GM12864 (cell line): ENCODE measurements around the gene STIL.

Source experiments
- DNase-seq: peaks from one replicate; pipeline ENCODE4 v3.0.0-alpha.2; 2011; ENCODE audit warnings: low read depth
- H3K4me3 ChIP-seq: 2 replicates; pipeline ENCODE4 v1.5.1; 2011; ENCODE audit warnings: mild to moderate bottlenecking, low read depth, low read length, control low read depth
- TF ChIP-seq, protein P1 (sequence below): IDR thresholded peaks from 2 replicates; pipeline ENCODE4 v1.5.1; 2011; ENCODE audit warnings: low read depth, mild to moderate bottlenecking, moderate library complexity, low read length, control low read depth, inconsistent platforms; ENCODE audit errors: missing control alignments

STIL gene

DNA sequence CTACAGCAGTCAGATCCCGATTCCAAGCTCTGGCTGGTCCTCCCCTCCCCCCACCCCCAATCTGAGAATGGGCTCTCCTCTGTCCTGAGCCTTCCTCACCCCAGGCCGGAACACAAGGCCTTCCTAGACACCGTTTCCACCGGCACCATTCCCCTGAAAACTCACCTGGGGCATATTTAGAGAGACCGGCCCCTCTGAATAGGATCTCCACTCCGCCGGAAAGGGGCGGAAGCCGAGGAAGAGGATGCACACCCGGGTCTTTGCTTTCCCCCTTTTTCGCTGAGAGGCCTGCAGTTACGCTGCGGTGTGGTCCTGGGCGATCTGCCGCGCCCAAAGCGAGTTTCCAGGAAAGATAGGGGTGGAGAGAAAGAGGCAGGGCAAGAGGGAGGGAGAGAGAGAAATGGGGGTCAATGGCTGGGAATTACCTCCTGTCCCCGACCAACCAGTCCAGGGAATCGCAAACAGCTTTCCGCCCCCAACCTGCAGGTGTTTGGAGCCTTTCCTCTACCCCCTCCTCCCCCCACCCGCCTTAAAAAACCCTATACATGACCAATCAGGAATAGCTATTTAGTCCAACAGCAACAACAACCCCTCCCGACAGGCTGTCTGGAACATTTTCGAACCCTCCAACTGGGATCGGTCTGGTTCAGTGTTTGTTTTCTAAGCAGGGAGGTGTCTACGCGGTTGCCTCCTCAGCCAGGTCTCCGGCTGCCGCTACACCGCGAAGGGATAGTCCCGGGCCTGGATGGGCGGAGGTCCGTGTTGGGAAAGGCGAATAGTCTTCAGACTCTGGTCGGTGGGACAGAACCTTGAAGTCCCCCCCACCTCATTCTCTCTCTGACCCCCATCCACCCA is 84.7 kb downstream of the STIL start:
- H3K4me3 ChIP-seq = no peak overlapping the region
- no peak for DNase-seq
- TF ChIP-seq, protein P1, sequence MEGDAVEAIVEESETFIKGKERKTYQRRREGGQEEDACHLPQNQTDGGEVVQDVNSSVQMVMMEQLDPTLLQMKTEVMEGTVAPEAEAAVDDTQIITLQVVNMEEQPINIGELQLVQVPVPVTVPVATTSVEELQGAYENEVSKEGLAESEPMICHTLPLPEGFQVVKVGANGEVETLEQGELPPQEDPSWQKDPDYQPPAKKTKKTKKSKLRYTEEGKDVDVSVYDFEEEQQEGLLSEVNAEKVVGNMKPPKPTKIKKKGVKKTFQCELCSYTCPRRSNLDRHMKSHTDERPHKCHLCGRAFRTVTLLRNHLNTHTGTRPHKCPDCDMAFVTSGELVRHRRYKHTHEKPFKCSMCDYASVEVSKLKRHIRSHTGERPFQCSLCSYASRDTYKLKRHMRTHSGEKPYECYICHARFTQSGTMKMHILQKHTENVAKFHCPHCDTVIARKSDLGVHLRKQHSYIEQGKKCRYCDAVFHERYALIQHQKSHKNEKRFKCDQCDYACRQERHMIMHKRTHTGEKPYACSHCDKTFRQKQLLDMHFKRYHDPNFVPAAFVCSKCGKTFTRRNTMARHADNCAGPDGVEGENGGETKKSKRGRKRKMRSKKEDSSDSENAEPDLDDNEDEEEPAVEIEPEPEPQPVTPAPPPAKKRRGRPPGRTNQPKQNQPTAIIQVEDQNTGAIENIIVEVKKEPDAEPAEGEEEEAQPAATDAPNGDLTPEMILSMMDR = no peak

DNA sequence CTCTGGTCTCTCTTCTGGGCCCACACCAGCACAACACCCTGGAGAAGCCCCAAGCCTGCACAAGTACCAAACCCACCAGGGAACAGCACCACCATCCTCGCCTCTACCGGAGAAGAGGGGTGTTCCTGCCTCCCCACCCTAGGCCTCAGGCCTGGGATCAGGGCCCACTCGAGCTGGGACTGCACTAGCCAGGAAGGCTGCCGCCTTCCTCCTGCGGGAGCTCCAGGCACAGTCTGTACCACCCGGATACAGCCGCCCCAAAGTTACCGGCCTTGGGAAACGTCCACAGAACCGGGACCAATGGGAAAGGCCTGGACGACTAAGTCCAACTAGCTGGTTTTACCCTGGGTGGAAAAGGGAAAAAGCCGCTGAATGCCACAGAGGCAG is 85.3 kb downstream of the STIL start:
- DNase-seq = no peak
- no peak overlapping the region for H3K4me3 ChIP-seq
- TF ChIP-seq, protein P1 = no peak

DNA sequence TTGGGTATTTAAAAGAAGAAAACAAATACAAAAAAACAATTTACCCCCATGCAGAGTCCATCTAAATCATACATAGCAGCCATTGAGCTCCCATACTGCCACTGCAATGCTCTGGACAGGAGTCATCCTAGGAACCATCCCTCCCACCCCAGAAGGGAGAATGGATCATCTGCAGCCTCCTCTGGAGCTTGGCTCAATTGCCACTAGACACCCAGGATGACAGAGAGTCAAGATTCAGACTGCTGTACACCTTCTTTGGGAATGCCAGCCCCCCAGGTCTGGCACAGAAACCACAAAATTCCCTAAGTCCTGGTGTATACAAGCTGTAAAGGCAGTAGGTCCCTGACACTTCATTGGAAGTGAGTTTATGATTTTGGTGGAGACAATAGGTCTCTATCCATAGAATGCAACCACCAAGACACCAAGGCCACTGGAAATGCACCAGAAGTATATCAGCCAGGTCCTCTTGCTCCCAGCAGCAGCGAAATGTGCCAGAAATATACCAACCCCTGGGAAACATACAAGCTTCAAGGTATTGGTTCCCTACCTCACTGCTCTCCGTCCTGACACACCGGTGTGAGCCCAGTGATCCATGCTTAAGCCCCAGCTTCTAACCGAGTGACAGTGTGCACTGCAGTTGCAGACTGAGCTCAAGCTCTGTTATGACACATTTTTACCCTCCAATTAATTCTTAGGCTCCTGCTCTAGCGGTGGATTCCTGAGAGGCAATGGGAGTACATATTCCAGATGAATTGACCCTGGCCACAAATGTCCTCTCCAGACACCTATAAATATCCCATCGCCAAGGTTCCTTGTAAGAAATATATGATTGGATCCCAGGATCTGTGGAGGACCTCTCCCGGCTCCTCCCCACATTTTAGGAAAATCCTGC is 86.4 kb downstream of the STIL start:
- no peak for DNase-seq
- TF ChIP-seq, protein P1 = no peak
- no peak overlapping the region for H3K4me3 ChIP-seq

DNA sequence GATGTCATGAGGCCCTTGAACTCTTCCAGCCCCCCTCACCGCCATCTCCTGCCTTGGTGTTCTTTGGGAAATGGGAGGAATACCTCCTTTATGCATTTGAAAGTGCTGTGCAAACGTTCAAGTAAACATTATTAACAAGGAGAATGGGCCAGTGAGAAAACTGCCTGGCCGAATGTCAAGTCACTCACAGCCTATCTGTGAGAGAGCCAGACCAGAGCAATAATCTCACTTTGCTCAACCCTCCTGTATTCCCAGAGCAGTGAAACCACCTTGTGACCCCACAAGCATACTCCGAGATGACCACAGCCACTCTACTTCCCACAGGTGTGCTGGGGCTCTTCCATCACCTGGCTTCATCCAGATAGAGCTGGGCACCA is 87.1 kb downstream of the STIL start:
- no peak for DNase-seq
- no peak overlapping the region for H3K4me3 ChIP-seq
- TF ChIP-seq, protein P1 = no peak

DNA sequence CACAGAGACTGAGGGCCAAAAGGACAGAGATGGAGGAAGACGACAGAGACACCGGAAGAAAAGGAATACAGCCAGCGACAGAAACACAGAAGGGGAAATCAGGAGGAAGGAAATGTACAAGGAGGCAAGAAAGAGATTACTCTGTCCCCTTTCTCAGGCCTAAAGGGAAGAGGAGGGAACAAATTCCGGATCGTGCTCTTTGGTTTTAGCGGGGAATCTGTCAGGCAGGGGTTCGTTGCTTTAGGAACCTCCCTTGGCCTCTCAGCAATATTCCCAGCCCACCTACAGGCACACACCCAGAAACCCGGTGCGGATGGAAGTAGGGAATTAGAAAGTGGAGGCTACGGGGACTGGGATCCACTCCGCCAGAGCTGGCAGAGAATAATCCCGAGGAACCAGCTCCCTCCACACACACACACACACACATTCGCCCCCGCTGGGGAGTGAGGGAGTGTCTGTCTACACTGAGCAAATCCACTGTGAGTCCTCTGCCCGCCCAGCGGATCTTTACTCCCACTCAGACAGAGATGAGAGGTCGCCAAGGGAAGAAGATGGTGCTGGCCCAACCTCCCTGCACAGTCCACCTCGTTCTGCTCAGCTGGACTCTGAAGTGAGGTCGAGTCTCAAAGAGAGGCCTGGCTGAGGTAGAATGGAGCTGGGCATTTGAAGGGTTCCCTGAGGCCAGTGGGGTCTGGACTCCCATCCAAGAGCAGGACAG is 87.7 kb downstream of the STIL start:
- TF ChIP-seq, protein P1 = no peak
- H3K4me3 ChIP-seq = no peak overlapping the region
- no peak for DNase-seq

DNA sequence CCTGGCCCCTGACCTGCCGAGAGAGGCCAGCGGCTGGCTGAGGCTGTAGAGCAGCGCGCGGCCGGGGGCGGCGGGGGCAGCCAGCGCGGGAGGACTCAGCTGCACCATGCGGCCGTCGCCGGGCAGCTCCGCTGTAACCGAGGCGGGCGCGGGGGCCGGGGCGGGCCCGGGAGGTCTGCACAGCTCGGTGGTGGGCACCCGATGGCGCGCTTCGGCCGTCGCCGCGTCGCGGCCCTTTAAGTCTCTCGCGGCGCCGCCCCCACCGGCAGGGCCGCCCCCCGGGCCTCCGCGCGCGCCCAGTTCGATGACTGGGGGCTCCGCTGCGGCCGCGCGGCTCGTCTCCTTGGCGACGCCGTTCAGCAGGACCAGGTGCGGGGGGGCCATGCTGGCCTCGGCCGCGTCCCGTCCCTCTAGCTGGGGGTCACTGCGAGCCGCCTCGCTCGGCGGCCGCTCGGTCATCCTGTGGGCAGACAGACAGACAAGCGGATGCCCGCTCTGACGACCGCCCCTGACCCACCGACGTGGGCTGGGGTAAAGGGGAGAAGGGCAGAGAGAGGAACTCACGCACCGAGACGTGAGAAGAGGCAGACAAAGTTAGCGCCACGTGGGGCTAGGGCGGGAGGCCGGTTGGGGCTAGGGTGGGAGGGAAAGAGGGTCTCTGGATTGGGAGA is 88.4 kb downstream of the STIL start:
- TF ChIP-seq, protein P1 = no peak
- DNase-seq = no peak

More for the DNA sequence above, 88.4 kb downstream of the STIL start:
- H3K4me3 ChIP-seq = no peak overlapping the region
